NCI-H748 treated with DMSO at 0.1 percent for 48 hours (cell line): Measurements from ENCODE around the gene CRAMP1.
"Not testable (repeated sequence)": the region's sequence is repeated elsewhere in the genome, so short reads cannot be mapped to it uniquely, and the experiment has no call there.

Source experiments
- DNase-seq: peaks from one replicate; lab custom pipeline; 2025; lab: John Stamatoyannopoulos, UW

CRAMP1 gene

GRCh38 chr16:1687427-1688316 is 75.5 kb downstream of the CRAMP1 start:
- no peak for DNase-seq

- DNase-seq = no peak
Measured at GRCh38 chr16:1688807-1689560, 76.8 kb downstream of the CRAMP1 start.

- DNase-seq = no peak
Measured at GRCh38 chr16:1689853-1690252, 77.7 kb downstream of the CRAMP1 start.

GRCh38 chr16:1690810-1691209 is 78.7 kb downstream of the CRAMP1 start:
- no peak for DNase-seq

- DNase-seq = no peak
Measured at GRCh38 chr16:1691276-1691675, 79.1 kb downstream of the CRAMP1 start.

- no peak for DNase-seq
Measured at GRCh38 chr16:1691956-1692355, 79.8 kb downstream of the CRAMP1 start.

GRCh38 chr16:1696863-1697262 is 84.7 kb downstream of the CRAMP1 start:
- no peak for DNase-seq

GRCh38 chr16:1698680-1699079 is 86.5 kb downstream of the CRAMP1 start:
- DNase-seq = no peak

- DNase-seq = no peak
Measured at GRCh38 chr16:1700246-1700645, 88.1 kb downstream of the CRAMP1 start.

- no peak for DNase-seq
Measured at GRCh38 chr16:1701216-1701878, 89.2 kb downstream of the CRAMP1 start.

- not testable (repeated sequence) for DNase-seq
Measured at GRCh38 chr16:1705324-1705687, 93.1 kb downstream of the CRAMP1 start.

- DNase-seq = peak; percentile 41
Measured at GRCh38 chr16:1705688-1706385, 93.7 kb downstream of the CRAMP1 start, which contains the start of gene MAPK8IP3. Gene MAPK8IP3, plus strand, starts transcription at chr16:1706195. Its CDS starts 145 bp downstream, at chr16:1706340.

GRCh38 chr16:1706386-1707192 is 94.4 kb downstream of the CRAMP1 start:
- DNase-seq = no peak

- DNase-seq = no peak
Measured at GRCh38 chr16:1707193-1707790, 95.1 kb downstream of the CRAMP1 start.

GRCh38 chr16:1708083-1708767 is 96.1 kb downstream of the CRAMP1 start:
- DNase-seq = no peak

- DNase-seq = no peak
Measured at GRCh38 chr16:1708768-1709180, 96.6 kb downstream of the CRAMP1 start.

GRCh38 chr16:1709356-1709755 is 97.2 kb downstream of the CRAMP1 start:
- no peak for DNase-seq

GRCh38 chr16:1710811-1711507 is 98.8 kb downstream of the CRAMP1 start:
- no peak for DNase-seq

GRCh38 chr16:1712791-1713261 is 100.7 kb downstream of the CRAMP1 start:
- no peak for DNase-seq
